Measurements from ENCODE around the gene AAR2.

DNA sequence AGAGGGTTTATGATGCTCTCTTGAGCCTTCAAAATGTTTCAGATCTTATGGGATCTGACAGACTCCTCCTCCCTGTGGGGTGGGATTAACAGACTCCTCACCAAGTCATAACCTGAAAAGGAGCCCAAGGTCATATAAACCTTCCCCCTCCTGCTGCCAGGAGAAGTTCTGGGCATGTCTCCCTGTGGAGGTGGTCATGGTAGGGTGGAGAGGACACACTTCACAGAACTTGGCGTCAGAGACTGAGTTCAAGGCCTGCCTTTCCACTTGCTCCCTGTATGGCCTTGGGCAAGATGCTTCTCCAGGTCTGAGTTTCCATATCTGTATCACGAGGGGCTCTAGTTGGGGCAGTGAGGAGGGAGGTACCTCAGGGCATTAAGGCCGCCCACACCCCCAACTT is 32.4 kb upstream of the AAR2 start:
- TF ChIP-seq JUND (IDR thresholded peaks at IDR 0.05) (no peak), GABPA (IDR thresholded peaks at IDR 0.05 in 1 of 2, conservative IDR thresholded peaks at IDR 0.05 in 1 of 2) (no peak), TAF1 (conservative IDR thresholded peaks at IDR 0.05) (no peak), FOXA1 (IDR thresholded peaks at IDR 0.05) (no peak), NR2F2 (IDR thresholded peaks at IDR 0.05) (no peak), YY1 (IDR thresholded peaks at IDR 0.05) (no peak), RAD21 (IDR thresholded peaks at IDR 0.05) (no peak), SP1 (IDR thresholded peaks at IDR 0.05) (no peak)
- TF ChIP-seq, protein P1, sequence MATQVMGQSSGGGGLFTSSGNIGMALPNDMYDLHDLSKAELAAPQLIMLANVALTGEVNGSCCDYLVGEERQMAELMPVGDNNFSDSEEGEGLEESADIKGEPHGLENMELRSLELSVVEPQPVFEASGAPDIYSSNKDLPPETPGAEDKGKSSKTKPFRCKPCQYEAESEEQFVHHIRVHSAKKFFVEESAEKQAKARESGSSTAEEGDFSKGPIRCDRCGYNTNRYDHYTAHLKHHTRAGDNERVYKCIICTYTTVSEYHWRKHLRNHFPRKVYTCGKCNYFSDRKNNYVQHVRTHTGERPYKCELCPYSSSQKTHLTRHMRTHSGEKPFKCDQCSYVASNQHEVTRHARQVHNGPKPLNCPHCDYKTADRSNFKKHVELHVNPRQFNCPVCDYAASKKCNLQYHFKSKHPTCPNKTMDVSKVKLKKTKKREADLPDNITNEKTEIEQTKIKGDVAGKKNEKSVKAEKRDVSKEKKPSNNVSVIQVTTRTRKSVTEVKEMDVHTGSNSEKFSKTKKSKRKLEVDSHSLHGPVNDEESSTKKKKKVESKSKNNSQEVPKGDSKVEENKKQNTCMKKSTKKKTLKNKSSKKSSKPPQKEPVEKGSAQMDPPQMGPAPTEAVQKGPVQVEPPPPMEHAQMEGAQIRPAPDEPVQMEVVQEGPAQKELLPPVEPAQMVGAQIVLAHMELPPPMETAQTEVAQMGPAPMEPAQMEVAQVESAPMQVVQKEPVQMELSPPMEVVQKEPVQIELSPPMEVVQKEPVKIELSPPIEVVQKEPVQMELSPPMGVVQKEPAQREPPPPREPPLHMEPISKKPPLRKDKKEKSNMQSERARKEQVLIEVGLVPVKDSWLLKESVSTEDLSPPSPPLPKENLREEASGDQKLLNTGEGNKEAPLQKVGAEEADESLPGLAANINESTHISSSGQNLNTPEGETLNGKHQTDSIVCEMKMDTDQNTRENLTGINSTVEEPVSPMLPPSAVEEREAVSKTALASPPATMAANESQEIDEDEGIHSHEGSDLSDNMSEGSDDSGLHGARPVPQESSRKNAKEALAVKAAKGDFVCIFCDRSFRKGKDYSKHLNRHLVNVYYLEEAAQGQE (IDR thresholded peaks at IDR 0.05) = no peak
- TF ChIP-seq, protein P2, sequence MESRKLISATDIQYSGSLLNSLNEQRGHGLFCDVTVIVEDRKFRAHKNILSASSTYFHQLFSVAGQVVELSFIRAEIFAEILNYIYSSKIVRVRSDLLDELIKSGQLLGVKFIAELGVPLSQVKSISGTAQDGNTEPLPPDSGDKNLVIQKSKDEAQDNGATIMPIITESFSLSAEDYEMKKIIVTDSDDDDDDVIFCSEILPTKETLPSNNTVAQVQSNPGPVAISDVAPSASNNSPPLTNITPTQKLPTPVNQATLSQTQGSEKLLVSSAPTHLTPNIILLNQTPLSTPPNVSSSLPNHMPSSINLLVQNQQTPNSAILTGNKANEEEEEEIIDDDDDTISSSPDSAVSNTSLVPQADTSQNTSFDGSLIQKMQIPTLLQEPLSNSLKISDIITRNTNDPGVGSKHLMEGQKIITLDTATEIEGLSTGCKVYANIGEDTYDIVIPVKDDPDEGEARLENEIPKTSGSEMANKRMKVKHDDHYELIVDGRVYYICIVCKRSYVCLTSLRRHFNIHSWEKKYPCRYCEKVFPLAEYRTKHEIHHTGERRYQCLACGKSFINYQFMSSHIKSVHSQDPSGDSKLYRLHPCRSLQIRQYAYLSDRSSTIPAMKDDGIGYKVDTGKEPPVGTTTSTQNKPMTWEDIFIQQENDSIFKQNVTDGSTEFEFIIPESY (IDR thresholded peaks at IDR 0.05) = no peak
- TF ChIP-seq, protein P3, sequence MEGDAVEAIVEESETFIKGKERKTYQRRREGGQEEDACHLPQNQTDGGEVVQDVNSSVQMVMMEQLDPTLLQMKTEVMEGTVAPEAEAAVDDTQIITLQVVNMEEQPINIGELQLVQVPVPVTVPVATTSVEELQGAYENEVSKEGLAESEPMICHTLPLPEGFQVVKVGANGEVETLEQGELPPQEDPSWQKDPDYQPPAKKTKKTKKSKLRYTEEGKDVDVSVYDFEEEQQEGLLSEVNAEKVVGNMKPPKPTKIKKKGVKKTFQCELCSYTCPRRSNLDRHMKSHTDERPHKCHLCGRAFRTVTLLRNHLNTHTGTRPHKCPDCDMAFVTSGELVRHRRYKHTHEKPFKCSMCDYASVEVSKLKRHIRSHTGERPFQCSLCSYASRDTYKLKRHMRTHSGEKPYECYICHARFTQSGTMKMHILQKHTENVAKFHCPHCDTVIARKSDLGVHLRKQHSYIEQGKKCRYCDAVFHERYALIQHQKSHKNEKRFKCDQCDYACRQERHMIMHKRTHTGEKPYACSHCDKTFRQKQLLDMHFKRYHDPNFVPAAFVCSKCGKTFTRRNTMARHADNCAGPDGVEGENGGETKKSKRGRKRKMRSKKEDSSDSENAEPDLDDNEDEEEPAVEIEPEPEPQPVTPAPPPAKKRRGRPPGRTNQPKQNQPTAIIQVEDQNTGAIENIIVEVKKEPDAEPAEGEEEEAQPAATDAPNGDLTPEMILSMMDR (IDR thresholded peaks at IDR 0.05; ENCODE audit: low read depth, low read length, missing input control) = no peak
